Breast epithelium (tissue), 4 donors: ENCODE measurements around the gene CDK4. TPM values are rescaled to one million over a fixed set of nuclear protein-coding genes. Genes with fewer than 3 reads are reported as not detected.

Experiments
- DNase-seq, 2 donors: peaks; one replicate each; pipeline ENCODE4 v3.0.0-alpha.2; 2019; ENCODE audit warnings: low spot score in 2 of 2
- H3K27ac ChIP-seq, 2 donors: fragments of 200-600 bp; sonication (generic) in 1 of 2; one replicate each; pipeline ENCODE4 v1.5.1; 2016 to 2019; ENCODE audit warnings: mild to moderate bottlenecking in 1 of 2
- H3K27me3 ChIP-seq, 2 donors: fragments of 200-600 bp; sonication (generic) in 1 of 2; one replicate each; pipeline versions ENCODE4 v1.5.1 to v1.6.0; 2017 to 2019; ENCODE audit warnings: control low read depth in 1 of 2, mild to moderate bottlenecking in 1 of 2
- H3K36me3 ChIP-seq: fragments of 200-600 bp; one replicate; pipeline ENCODE4 v1.5.1; 2019
- H3K4me1 ChIP-seq, 2 donors: fragments of 200-600 bp; sonication (generic); one replicate each; pipeline ENCODE4 v1.5.1; 2016 to 2019; ENCODE audit warnings: control low read depth in 1 of 2
- H3K4me3 ChIP-seq, 3 donors: fragments of 200-600 bp; sonication (generic); 1 replicate in 2 of 3; 2 replicates in 1 of 3; pipeline ENCODE4 v1.5.1; 2016 to 2019; ENCODE audit warnings: mild to moderate bottlenecking in 3 of 3, moderate library complexity in 2 of 3
- H3K9me3 ChIP-seq, 2 donors: fragments of 200-600 bp; sonication (generic) in 1 of 2; one replicate each; pipeline ENCODE4 v1.5.1; 2016 to 2019; ENCODE audit warnings: control low read depth in 1 of 2
- intact Hi-C: fragments of 100-400 bp; cut with DNase I; formaldehyde crosslinking; loops from one replicate; pipeline ENCODE4 v1.15.1; 2023; ENCODE audit warnings: low total_unique reads
- total RNA-seq, 3 donors: library from RNA; depleted of rRNA; stranded (reverse); fragments of >200 nt; gene quantifications; one replicate each; pipeline ENCODE4 v1.1.0, GENCODE V29; 2016
- TF ChIP-seq, protein P1 (sequence below), 3 donors: fragments of 450-650 bp; IDR thresholded peaks; one replicate each; pipeline ENCODE4 v1.5.1; 2016 to 2017; ENCODE audit warnings: antibody characterized with exemption in 3 of 3, mild to moderate bottlenecking in 3 of 3, moderate library complexity in 3 of 3

CDK4 gene
- total RNA-seq, 3 donors from 2014 or later = 105 to 136 (median 109) TPM

DNA sequence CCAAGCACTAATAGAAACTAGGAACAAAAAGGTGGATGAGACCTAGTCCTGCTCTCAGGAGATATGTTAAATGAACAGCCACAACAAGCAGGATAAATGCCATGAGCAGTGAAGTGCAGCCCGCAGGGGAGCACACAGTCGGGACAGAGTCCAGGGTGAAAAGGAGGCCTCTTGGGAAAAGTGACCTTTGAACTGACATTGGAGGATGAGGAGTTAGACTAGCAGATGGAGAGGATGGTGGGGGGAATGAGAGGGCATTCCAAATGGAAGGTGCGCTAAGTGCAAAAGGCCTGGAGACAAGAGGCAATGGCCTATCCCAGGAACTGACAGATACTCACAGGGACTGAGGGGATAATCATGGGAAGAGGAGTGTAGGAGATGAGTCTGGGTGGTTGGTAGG, 53.7 kb downstream of the CDK4 start:
- Histone ChIP-seq H3K9me3 (no peaks in the 10 kb centered on the region), H3K4me3 (no peak overlapping the region), H3K27me3 (no peaks in the 10 kb centered on the region), H3K27ac (no peak overlapping the region), H3K36me3 (peaks cover 3% of the 10 kb centered on the region), H3K4me1 (no peaks in the 10 kb centered on the region)
- TF ChIP-seq, protein P1, sequence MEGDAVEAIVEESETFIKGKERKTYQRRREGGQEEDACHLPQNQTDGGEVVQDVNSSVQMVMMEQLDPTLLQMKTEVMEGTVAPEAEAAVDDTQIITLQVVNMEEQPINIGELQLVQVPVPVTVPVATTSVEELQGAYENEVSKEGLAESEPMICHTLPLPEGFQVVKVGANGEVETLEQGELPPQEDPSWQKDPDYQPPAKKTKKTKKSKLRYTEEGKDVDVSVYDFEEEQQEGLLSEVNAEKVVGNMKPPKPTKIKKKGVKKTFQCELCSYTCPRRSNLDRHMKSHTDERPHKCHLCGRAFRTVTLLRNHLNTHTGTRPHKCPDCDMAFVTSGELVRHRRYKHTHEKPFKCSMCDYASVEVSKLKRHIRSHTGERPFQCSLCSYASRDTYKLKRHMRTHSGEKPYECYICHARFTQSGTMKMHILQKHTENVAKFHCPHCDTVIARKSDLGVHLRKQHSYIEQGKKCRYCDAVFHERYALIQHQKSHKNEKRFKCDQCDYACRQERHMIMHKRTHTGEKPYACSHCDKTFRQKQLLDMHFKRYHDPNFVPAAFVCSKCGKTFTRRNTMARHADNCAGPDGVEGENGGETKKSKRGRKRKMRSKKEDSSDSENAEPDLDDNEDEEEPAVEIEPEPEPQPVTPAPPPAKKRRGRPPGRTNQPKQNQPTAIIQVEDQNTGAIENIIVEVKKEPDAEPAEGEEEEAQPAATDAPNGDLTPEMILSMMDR (IDR thresholded peaks at IDR 0.05) = no peak
- intact Hi-C loops = no loop called here
- DNase-seq = no peak

Other genes with a start within 250 kb of the CDK4 start
- gene DDIT3, start 231.8 kb downstream of the CDK4 start, total RNA-seq = 10 to 100 TPM; 39.0 to 58.4 (median 51.2) TPM
- 10 to 100 TPM; 12.6 to 26.1 (median 19.7) TPM for gene MBD6, start 229.5 kb downstream of the CDK4 start, total RNA-seq
- 100 to 1,000 TPM; 108 to 138 (median 131) TPM for gene DCTN2, start 205.1 kb downstream of the CDK4 start, total RNA-seq
- gene KIF5A, start 202.3 kb downstream of the CDK4 start, total RNA-seq = 1 to 10 TPM in 1 of 3 donors, under 1 TPM in 1, not detected in 1; 0.98 to 1.2 TPM
- gene PIP4K2C, start 161.1 kb downstream of the CDK4 start, total RNA-seq = 10 to 100 TPM; 13.8 to 26.9 (median 24.6) TPM
- gene DTX3, start 147.5 kb downstream of the CDK4 start, total RNA-seq = 10 to 100 TPM in 2 of 3 donors, 1 to 10 TPM in 1; 3.0 to 35.1 (median 25.9) TPM
- gene ARHGEF25, start 140.9 kb downstream of the CDK4 start, total RNA-seq = 10 to 100 TPM in 2 of 3 donors, 1 to 10 TPM in 1; 8.3 to 28.2 (median 19.2) TPM
- 1 to 10 TPM; 1.1 to 2.6 (median 1.2) TPM for gene B4GALNT1, start 119.1 kb downstream of the CDK4 start, total RNA-seq
- 100 to 1,000 TPM; 184 to 431 (median 213) TPM for gene OS9, start 58.2 kb downstream of the CDK4 start, total RNA-seq
- 1 to 10 TPM; 1.2 to 1.8 (median 1.6) TPM for gene AGAP2, start 13.6 kb downstream of the CDK4 start, total RNA-seq
- 100 to 1,000 TPM in 1 of 3 donors, 10 to 100 TPM in 2; 55.5 to 107 (median 73.1) TPM for gene TSPAN31, start 7.3 kb downstream of the CDK4 start, total RNA-seq
- gene MARCHF9, start 2.8 kb upstream of the CDK4 start, total RNA-seq = 1 to 10 TPM; 6.9 to 9.8 (median 7.5) TPM
- gene CYP27B1, start 14.8 kb upstream of the CDK4 start, total RNA-seq = 1 to 10 TPM in 1 of 3 donors, under 1 TPM in 2; 0.33 to 2.2 (median 0.48) TPM
- gene METTL1, start 19.8 kb upstream of the CDK4 start, total RNA-seq = 10 to 100 TPM in 1 of 3 donors, 1 to 10 TPM in 2; 4.8 to 12.6 (median 8.2) TPM
- 10 to 100 TPM; 15.7 to 18.1 (median 16.5) TPM for gene EEF1AKMT3, start 20.3 kb upstream of the CDK4 start, total RNA-seq
- gene TSFM, start 30.5 kb upstream of the CDK4 start, total RNA-seq = 10 to 100 TPM; 17.9 to 30.8 (median 27.2) TPM
- gene AVIL, start 66.4 kb upstream of the CDK4 start, total RNA-seq = 10 to 100 TPM in 1 of 3 donors, 1 to 10 TPM in 2; 3.8 to 17.7 (median 8.8) TPM
- gene CTDSP2, start 94.4 kb upstream of the CDK4 start, total RNA-seq = 100 to 1,000 TPM; 144 to 175 (median 167) TPM
- gene ATP23, start 189.3 kb upstream of the CDK4 start, total RNA-seq = 10 to 100 TPM in 2 of 3 donors, 1 to 10 TPM in 1; 6.4 to 33.1 (median 13.4) TPM